Endothelial cell of umbilical vein (primary cell): ENCODE data around the gene SMIM20. TPM values are rescaled to one million over a fixed set of nuclear protein-coding genes. Genes with fewer than 3 reads are reported as not detected.

Experiments used
- BruUV-seq: library from RNA; stranded (reverse); fragments of 400-500 nt; replicated peaks from 2 replicates; lab custom pipeline; 2021; lab: Mats Ljungman, UMichigan
- CTCF ChIA-PET: fragments of 300-600, 350-600 bp; sonication (Branson Sonifier 250); formaldehyde crosslinking; loops from one replicate; lab custom pipeline; 2021; ENCODE audit warnings: antibody characterized with exemption, inconsistent platforms; lab: Charles Lee
- POLR2A ChIA-PET: fragments of 300-600, 350-600 bp; sonication (Branson Sonifier 250); formaldehyde crosslinking; loops from one replicate; lab custom pipeline; 2021; ENCODE audit warnings: antibody characterized with exemption, inconsistent platforms; lab: Charles Lee
- DNase-seq: peaks from one replicate; pipeline ENCODE4 v3.0.0-alpha.2; 2011; ENCODE audit warnings: low read depth, low spot score
- FAIRE-seq: peaks from 2 replicates; lab custom pipeline; 2011; peaks lifted over from hg19 to GRCh38; lab: Jason Lieb, UNC
- H2AFZ ChIP-seq: 2 replicates; pipeline ENCODE4 v1.6.0; 2012; ENCODE audit warnings: low read depth, low read length, control low read depth, inconsistent platforms
- H3K27ac ChIP-seq: 2 replicates; pipeline ENCODE4 v1.5.1; 2011; ENCODE audit warnings: low read depth, mild to moderate bottlenecking, control low read depth, low read length, moderate library complexity; ENCODE audit not compliant: insufficient read depth
- H3K27me3 ChIP-seq, 2 experiments: 2 replicates each; pipeline versions ENCODE4 v1.6.0 to v1.6.1; 2011; ENCODE audit warnings: low read length in 2 of 2, mixed read lengths in 1 of 2; ENCODE audit not compliant: control insufficient read depth in 2 of 2, insufficient read depth in 2 of 2
- H3K36me3 ChIP-seq, 2 experiments: 2 replicates in 1 of 2; 3 replicates in 1 of 2; pipeline ENCODE4 v1.5.1; 2011; ENCODE audit warnings: low read length in 2 of 2, mild to moderate bottlenecking in 1 of 2, moderate library complexity in 1 of 2; ENCODE audit not compliant: control insufficient read depth in 2 of 2, insufficient read depth in 2 of 2; ENCODE audit errors: extremely low read depth in 1 of 2
- H3K4me1 ChIP-seq: 3 replicates; pipeline ENCODE4 v1.5.1; 2011; ENCODE audit warnings: mild to moderate bottlenecking, low read length; ENCODE audit not compliant: control insufficient read depth, insufficient read depth; ENCODE audit errors: extremely low read depth
- H3K4me2 ChIP-seq: 2 replicates; pipeline ENCODE4 v1.6.1; 2011; ENCODE audit warnings: low read length, control low read depth, mixed read lengths; ENCODE audit not compliant: insufficient read depth
- H3K4me3 ChIP-seq, 3 experiments: fragments of 200-600 bp in 1 of 3; sonication (generic), shearing (Covaris generic) in 1 of 3; replicated peaks in 1 of 3; 2 replicates each; pipeline ENCODE4 v1.5.1; 2011 to 2016; ENCODE audit warnings: control low read depth in 3 of 3, low read length in 3 of 3, mild to moderate bottlenecking in 2 of 3, inconsistent platforms in 1 of 3, low read depth in 1 of 3, moderate library complexity in 1 of 3; ENCODE audit not compliant: insufficient read depth in 1 of 3
- H3K79me2 ChIP-seq: 2 replicates; pipeline ENCODE4 v1.6.0; 2012; ENCODE audit warnings: low read length, inconsistent platforms; ENCODE audit not compliant: control insufficient read depth, insufficient read depth
- H3K9ac ChIP-seq: replicated peaks from 2 replicates; pipeline ENCODE3; 2011; ENCODE audit warnings: low read length, control low read depth; ENCODE audit not compliant: insufficient read depth; ENCODE audit errors: extremely low read depth
- H3K9me1 ChIP-seq: replicated peaks from 3 replicates; pipeline ENCODE4 v1.6.0; 2011; ENCODE audit warnings: mild to moderate bottlenecking, low read length; ENCODE audit not compliant: control insufficient read depth, insufficient read depth; ENCODE audit errors: extremely low read depth
- H3K9me3 ChIP-seq: replicated peaks from 2 replicates; pipeline ENCODE4 v1.5.1; 2012; ENCODE audit warnings: low read length, inconsistent platforms; ENCODE audit not compliant: control insufficient read depth, insufficient read depth
- H4K20me1 ChIP-seq: replicated peaks from 2 replicates; pipeline ENCODE3; 2011; ENCODE audit warnings: mild to moderate bottlenecking, low read length; ENCODE audit not compliant: control insufficient read depth, insufficient read depth; ENCODE audit errors: extremely low read depth
- EZH2 ChIP-seq: IDR thresholded peaks from 2 replicates; pipeline ENCODE4 v1.6.1; 2012; ENCODE audit warnings: borderline replicate concordance, low read depth, mild to moderate bottlenecking, moderate library complexity, low read length, inconsistent platforms; ENCODE audit not compliant: severe bottlenecking
- FOS ChIP-seq: IDR thresholded peaks from 2 replicates; pipeline ENCODE4 v1.6.1; 2011; ENCODE audit warnings: mild to moderate bottlenecking, low read length, moderate library complexity, borderline replicate concordance; ENCODE audit not compliant: insufficient read depth
- GATA2 ChIP-seq: IDR thresholded peaks from 2 replicates; pipeline ENCODE4 v1.7.0; 2011; ENCODE audit warnings: low read depth, mild to moderate bottlenecking, moderate library complexity, mixed read lengths, low read length; ENCODE audit not compliant: insufficient read length, insufficient read depth
- JUN ChIP-seq: IDR thresholded peaks from 2 replicates; pipeline ENCODE4 v1.6.1; 2011; ENCODE audit warnings: borderline replicate concordance, low read depth; ENCODE audit not compliant: insufficient read length, insufficient read depth
- MYC ChIP-seq: IDR thresholded peaks from one replicate; pipeline ENCODE4 v1.6.1; 2011; ENCODE audit warnings: mild to moderate bottlenecking, low read depth, low read length
- POLR2A ChIP-seq: IDR thresholded peaks from 2 replicates; pipeline ENCODE4 v1.6.1; 2012; ENCODE audit warnings: low read depth, mild to moderate bottlenecking, control low read depth, low read length
- POLR2AphosphoS5 ChIP-seq: IDR thresholded peaks from 2 replicates; pipeline ENCODE4 v1.6.1; 2012; ENCODE audit warnings: low read depth, mild to moderate bottlenecking, control low read depth, low read length, moderate library complexity; ENCODE audit not compliant: insufficient read depth
- dilution Hi-C: fragments of 300-500 bp; cut with MboI; formaldehyde crosslinking; loops from one replicate; pipeline ENCODE4 v1.15.0; 2019; ENCODE audit warnings: low sequenced_read_pairs; ENCODE audit not compliant: extremely low pct_ligation_motif_present
- intact Hi-C: fragments of 100-400 bp; cut with micrococcal nuclease; formaldehyde crosslinking; loops from one replicate; pipeline ENCODE4 v1.10.0; 2022
- polyA plus RNA-seq, 4 experiments: library from polyadenylated mRNA; depleted of rRNA in 3 of 4; stranded (reverse) in 3 of 4; unstranded in 1 of 4; fragments of >200 nt; gene quantifications; 2 replicates each; pipeline versions ENCODE4 v1.2.1 to v1.2.3, GENCODE V29; 2011 to 2012; ENCODE audit warnings: missing spikeins in 1 of 4
- total RNA-seq: library from RNA; stranded (reverse); gene quantifications from 2 replicates; pipeline ENCODE4 v1.2.3, GENCODE V29; 2021
- TF ChIP-seq, protein P1 (sequence below), 2 donors: IDR thresholded peaks; 1 replicate in 1 of 2; 2 replicates in 1 of 2; pipeline ENCODE4 v1.5.1; 2011; ENCODE audit warnings: low read length in 2 of 2, mild to moderate bottlenecking in 2 of 2, moderate library complexity in 2 of 2, control low read depth in 1 of 2, inconsistent platforms in 1 of 2, low read depth in 1 of 2; ENCODE audit not compliant: insufficient read depth in 1 of 2; ENCODE audit errors: extremely low read depth in 1 of 2
- TF ChIP-seq, protein P2 (sequence below): IDR thresholded peaks from 2 replicates; pipeline ENCODE4 v1.6.1; 2011; ENCODE audit not compliant: insufficient read depth, insufficient read length

SMIM20 gene
- total and polyA plus RNA-seq, 2 donors (not counting 3 experiments of a cell fraction or from before 2014, with no cell fraction given), result 10.2 to 19.2 TPM

DNA sequence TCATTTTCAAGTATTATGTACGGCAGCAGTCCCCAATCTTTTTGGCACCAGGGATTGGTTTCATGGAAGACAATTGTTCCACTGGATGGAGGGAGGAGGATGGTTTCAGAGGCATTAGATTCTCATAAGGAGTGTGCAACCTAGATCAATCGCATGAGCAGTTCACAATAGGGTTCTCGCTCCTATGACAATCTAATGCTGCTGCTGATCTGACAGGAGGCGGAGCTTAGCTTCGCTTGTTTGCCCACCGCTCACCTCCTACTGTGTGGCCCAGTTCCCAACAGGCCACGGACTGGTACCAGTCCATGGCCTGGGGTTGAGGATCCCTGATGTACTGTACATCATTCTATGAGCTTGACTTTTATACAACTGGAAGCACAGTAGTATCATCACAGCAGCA, 48.4 kb downstream of the SMIM20 start:
- intact Hi-C loops (no loop called here), dilution Hi-C loops (no loop called here)
- H3K27me3 ChIP-seq, result peaks cover 0 to 5% of the 10 kb centered on the region in 2 experiments
- CTCF ChIA-PET, result interaction anchor here (0.9 to 2.1 kb wide), 2 partner anchors 19 to 26 kb away, joined by 3 to 7 read pairs; no protein-coding TSS in a partner anchor
- H3K4me1 ChIP-seq, result no peaks in the 10 kb centered on the region
- H3K79me2 ChIP-seq, result no peaks in the 10 kb centered on the region
- no peak overlapping the region for H3K4me2 ChIP-seq
- H3K9me1 ChIP-seq, result no peaks in the 10 kb centered on the region
- no peaks in the 10 kb centered on the region for H3K9me3 ChIP-seq
- H3K9ac ChIP-seq, result no peak overlapping the region
- no peak overlapping the region for H2AFZ ChIP-seq
- H3K4me3 ChIP-seq, result no peak overlapping the region
- DNase-seq (no peak), FAIRE-seq (no peak)
- POLR2A ChIA-PET, result no interaction called here
- no peak overlapping the region for H3K27ac ChIP-seq
- TF ChIP-seq, protein P1, sequence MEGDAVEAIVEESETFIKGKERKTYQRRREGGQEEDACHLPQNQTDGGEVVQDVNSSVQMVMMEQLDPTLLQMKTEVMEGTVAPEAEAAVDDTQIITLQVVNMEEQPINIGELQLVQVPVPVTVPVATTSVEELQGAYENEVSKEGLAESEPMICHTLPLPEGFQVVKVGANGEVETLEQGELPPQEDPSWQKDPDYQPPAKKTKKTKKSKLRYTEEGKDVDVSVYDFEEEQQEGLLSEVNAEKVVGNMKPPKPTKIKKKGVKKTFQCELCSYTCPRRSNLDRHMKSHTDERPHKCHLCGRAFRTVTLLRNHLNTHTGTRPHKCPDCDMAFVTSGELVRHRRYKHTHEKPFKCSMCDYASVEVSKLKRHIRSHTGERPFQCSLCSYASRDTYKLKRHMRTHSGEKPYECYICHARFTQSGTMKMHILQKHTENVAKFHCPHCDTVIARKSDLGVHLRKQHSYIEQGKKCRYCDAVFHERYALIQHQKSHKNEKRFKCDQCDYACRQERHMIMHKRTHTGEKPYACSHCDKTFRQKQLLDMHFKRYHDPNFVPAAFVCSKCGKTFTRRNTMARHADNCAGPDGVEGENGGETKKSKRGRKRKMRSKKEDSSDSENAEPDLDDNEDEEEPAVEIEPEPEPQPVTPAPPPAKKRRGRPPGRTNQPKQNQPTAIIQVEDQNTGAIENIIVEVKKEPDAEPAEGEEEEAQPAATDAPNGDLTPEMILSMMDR (IDR thresholded peaks at IDR 0.05; ENCODE audit: extremely low read depth in 1 of 2, insufficient read depth in 1 of 2, low read depth in 1 of 2, low read length in 2 of 2), result no peak
- TF ChIP-seq JUN (no peak), GATA2 (no peak), MYC (no peak), POLR2A (no peak), EZH2 (no peak), FOS (no peak), POLR2AphosphoS5 (no peak)
- TF ChIP-seq, protein P2, sequence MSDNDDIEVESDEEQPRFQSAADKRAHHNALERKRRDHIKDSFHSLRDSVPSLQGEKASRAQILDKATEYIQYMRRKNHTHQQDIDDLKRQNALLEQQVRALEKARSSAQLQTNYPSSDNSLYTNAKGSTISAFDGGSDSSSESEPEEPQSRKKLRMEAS, result no peak
- no peaks in the 10 kb centered on the region for H4K20me1 ChIP-seq
- BruUV-seq, result no TSS peak
- H3K36me3 ChIP-seq, result no peaks in the 10 kb centered on the region
